Liver (tissue), 9 donors: ENCODE results near the gene SNRK. TPM values are rescaled to one million over a fixed set of nuclear protein-coding genes. Genes with fewer than 3 reads are reported as not detected.

Source experiments
- DNase-seq: peaks from one replicate; pipeline ENCODE4 v3.0.0-alpha.2; 2017; ENCODE audit warnings: low spot score
- H3K27ac ChIP-seq, 2 donors: one replicate each; pipeline ENCODE4 v1.7.0; 2013; ENCODE audit warnings: inconsistent platforms in 2 of 2, low read length in 2 of 2, control low read depth in 1 of 2, low read depth in 1 of 2, mild to moderate bottlenecking in 1 of 2
- H3K27me3 ChIP-seq, 4 donors: one replicate each; pipeline versions ENCODE4 v1.6.1 to v1.7.0; 2013; ENCODE audit warnings: low read length in 3 of 4, inconsistent platforms in 1 of 4, mild to moderate bottlenecking in 1 of 4, moderate library complexity in 1 of 4; ENCODE audit not compliant: control insufficient read depth in 4 of 4, insufficient read depth in 4 of 4
- H3K36me3 ChIP-seq, 4 donors: one replicate each; pipeline versions ENCODE4 v1.6.1 to v1.7.0; 2013; ENCODE audit warnings: low read length in 3 of 4, mild to moderate bottlenecking in 3 of 4, low read depth in 1 of 4, moderate library complexity in 1 of 4; ENCODE audit not compliant: control insufficient read depth in 4 of 4, insufficient read depth in 3 of 4
- H3K4me1 ChIP-seq, 4 donors: one replicate each; pipeline versions ENCODE4 v1.6.1 to v1.7.0; 2013; ENCODE audit warnings: low read length in 3 of 4, mild to moderate bottlenecking in 3 of 4, moderate library complexity in 1 of 4; ENCODE audit not compliant: control insufficient read depth in 4 of 4, insufficient read depth in 4 of 4
- H3K4me3 ChIP-seq, 3 donors: one replicate each; pipeline versions ENCODE4 v1.6.1 to v1.7.0; 2013; ENCODE audit warnings: low read length in 3 of 3, control low read depth in 1 of 3, low read depth in 1 of 3, mild to moderate bottlenecking in 1 of 3
- H3K9ac ChIP-seq, 2 donors: one replicate each; pipeline ENCODE4 v1.7.0; 2013; ENCODE audit warnings: low read length in 2 of 2, mild to moderate bottlenecking in 2 of 2, moderate library complexity in 2 of 2, control low read depth in 1 of 2, low read depth in 1 of 2
- H3K9me3 ChIP-seq, 4 donors: one replicate each; pipeline versions ENCODE4 v1.6.1 to v1.7.0; 2013; ENCODE audit warnings: low read length in 3 of 4; ENCODE audit not compliant: control insufficient read depth in 4 of 4
- EGR1 ChIP-seq, 2 donors: IDR thresholded peaks; 2 replicates each; pipeline ENCODE4 v1.6.1; 2016 to 2018; ENCODE audit warnings: antibody characterized with exemption in 2 of 2, low read depth in 2 of 2
- FOXA1 ChIP-seq: IDR thresholded peaks from 2 replicates; pipeline ENCODE4 v1.6.1; 2016; ENCODE audit warnings: antibody characterized with exemption
- FOXA2 ChIP-seq: IDR thresholded peaks from 2 replicates; pipeline ENCODE4 v1.6.1; 2016; ENCODE audit warnings: antibody characterized with exemption
- GABPA ChIP-seq, 2 donors: IDR thresholded peaks in 1 of 2; conservative IDR thresholded peaks in 1 of 2; 2 replicates each; pipeline ENCODE4 v1.6.1; 2016; ENCODE audit warnings: antibody characterized with exemption in 2 of 2, mild to moderate bottlenecking in 1 of 2, moderate library complexity in 1 of 2
- HNF4A ChIP-seq, 2 donors: conservative IDR thresholded peaks; 2 replicates each; pipeline ENCODE4 v1.6.1; 2016; ENCODE audit warnings: antibody characterized with exemption in 2 of 2, mild to moderate bottlenecking in 2 of 2
- HNF4G ChIP-seq: IDR thresholded peaks from 2 replicates; pipeline ENCODE4 v1.6.1; 2016; ENCODE audit warnings: antibody characterized with exemption
- NR2F2 ChIP-seq: IDR thresholded peaks from 2 replicates; pipeline ENCODE4 v1.6.1; 2016; ENCODE audit warnings: antibody characterized with exemption
- RAD21 ChIP-seq, 2 donors: IDR thresholded peaks; 2 replicates each; pipeline ENCODE4 v1.6.1; 2016; ENCODE audit warnings: antibody characterized with exemption in 2 of 2, mild to moderate bottlenecking in 2 of 2
- RXRA ChIP-seq, 2 donors: IDR thresholded peaks; 2 replicates each; pipeline ENCODE4 v1.6.1; 2017 to 2018; ENCODE audit warnings: antibody characterized with exemption in 2 of 2, mild to moderate bottlenecking in 1 of 2
- SP1 ChIP-seq: IDR thresholded peaks from 2 replicates; pipeline ENCODE4 v1.6.1; 2018; ENCODE audit warnings: antibody characterized with exemption, mild to moderate bottlenecking
- TAF1 ChIP-seq: conservative IDR thresholded peaks from 2 replicates; pipeline ENCODE4 v1.6.1; 2016; ENCODE audit warnings: antibody characterized with exemption, mild to moderate bottlenecking
- YY1 ChIP-seq: IDR thresholded peaks from 2 replicates; pipeline ENCODE4 v1.6.1; 2016; ENCODE audit warnings: antibody characterized with exemption, mild to moderate bottlenecking
- WGBS: extraction: QIAGEN DNeasy Blood & Tissue Kit; methylation state at CpG from one replicate; pipeline ENCODE4 v1.1.7; 2013; 5-methylcytosine and 5-hydroxymethylcytosine counted together
- polyA plus RNA-seq, 2 donors: library from polyadenylated mRNA; stranded (reverse) in 1 of 2; unstranded in 1 of 2; fragments of 200-250 nt in 1 of 2; fragments of >200 nt in 1 of 2; fragmentation: Nextera tagmentation in 1 of 2; extraction: Ambion mirVana in 1 of 2; gene quantifications; one replicate each; pipeline versions ENCODE4 v1.2.1 to v1.2.3, GENCODE V29; 2013 to 2015
- total RNA-seq, 2 donors: library from RNA; depleted of rRNA; stranded (reverse); fragments of >200 nt; gene quantifications; one replicate each; pipeline ENCODE4 v1.2.3, GENCODE V29; 2014
- TF ChIP-seq, protein P1 (sequence below): IDR thresholded peaks from 2 replicates; pipeline ENCODE4 v1.6.1; 2016; ENCODE audit warnings: antibody characterized with exemption
- TF ChIP-seq, protein P2 (sequence below): IDR thresholded peaks from 2 replicates; pipeline ENCODE4 v1.6.1; 2016; ENCODE audit warnings: antibody characterized with exemption
- TF ChIP-seq, protein P3 (sequence below): IDR thresholded peaks from 2 replicates; pipeline ENCODE4 v1.6.1; 2016; ENCODE audit warnings: antibody characterized with exemption
- donor health status: healthy.
- donor health status: healthy.
- donor health status: healthy.
- donor health status: healthy.
- donor health status: healthy.

The SNRK gene
- total and polyA plus RNA-seq, 4 donors = 5.8 to 28.5 (median 14.6) TPM

DNA sequence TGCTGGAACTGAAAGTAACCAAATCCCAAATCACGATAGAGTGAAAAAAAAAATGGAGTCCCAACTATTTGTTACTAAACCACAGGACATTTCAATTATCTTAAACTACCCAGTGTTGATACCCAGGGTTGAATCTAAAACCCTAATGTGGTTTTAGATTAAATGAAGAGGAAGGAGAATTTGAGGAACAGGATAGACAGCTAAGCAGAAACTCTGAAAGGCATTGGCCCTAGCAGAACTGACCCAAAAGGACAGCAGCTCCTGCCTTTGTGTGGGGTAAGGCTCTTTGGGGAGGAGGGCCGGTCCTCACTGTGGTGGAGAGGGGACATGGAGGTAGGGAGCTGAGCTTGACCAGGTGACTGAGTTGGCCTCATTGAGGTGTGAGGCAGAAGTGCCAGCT is 30.7 kb upstream of the SNRK start:
- no peak overlapping the region for H3K4me3 ChIP-seq
- TF ChIP-seq, protein P1, sequence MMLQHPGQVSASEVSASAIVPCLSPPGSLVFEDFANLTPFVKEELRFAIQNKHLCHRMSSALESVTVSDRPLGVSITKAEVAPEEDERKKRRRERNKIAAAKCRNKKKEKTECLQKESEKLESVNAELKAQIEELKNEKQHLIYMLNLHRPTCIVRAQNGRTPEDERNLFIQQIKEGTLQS = no peak
- TF ChIP-seq RAD21 (IDR thresholded peaks at IDR 0.05) (no peak), FOXA2 (no peak), FOXA1 (no peak), GABPA (IDR thresholded peaks at IDR 0.05 in 1 of 2, conservative IDR thresholded peaks at IDR 0.05 in 1 of 2) (no peak), NR2F2 (no peak)
- TF ChIP-seq, protein P2, sequence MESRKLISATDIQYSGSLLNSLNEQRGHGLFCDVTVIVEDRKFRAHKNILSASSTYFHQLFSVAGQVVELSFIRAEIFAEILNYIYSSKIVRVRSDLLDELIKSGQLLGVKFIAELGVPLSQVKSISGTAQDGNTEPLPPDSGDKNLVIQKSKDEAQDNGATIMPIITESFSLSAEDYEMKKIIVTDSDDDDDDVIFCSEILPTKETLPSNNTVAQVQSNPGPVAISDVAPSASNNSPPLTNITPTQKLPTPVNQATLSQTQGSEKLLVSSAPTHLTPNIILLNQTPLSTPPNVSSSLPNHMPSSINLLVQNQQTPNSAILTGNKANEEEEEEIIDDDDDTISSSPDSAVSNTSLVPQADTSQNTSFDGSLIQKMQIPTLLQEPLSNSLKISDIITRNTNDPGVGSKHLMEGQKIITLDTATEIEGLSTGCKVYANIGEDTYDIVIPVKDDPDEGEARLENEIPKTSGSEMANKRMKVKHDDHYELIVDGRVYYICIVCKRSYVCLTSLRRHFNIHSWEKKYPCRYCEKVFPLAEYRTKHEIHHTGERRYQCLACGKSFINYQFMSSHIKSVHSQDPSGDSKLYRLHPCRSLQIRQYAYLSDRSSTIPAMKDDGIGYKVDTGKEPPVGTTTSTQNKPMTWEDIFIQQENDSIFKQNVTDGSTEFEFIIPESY = no peak
- TF ChIP-seq, protein P3, sequence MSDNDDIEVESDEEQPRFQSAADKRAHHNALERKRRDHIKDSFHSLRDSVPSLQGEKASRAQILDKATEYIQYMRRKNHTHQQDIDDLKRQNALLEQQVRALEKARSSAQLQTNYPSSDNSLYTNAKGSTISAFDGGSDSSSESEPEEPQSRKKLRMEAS = no peak
- 85% methylated on average over 2 of the region's 2 CpGs for WGBS
- no peaks in the 10 kb centered on the region for H3K9me3 ChIP-seq
- DNase-seq = no peak
- no peaks in the 10 kb centered on the region for H3K27me3 ChIP-seq
- no peaks in the 10 kb centered on the region for H3K36me3 ChIP-seq
- H3K27ac ChIP-seq = no peak overlapping the region
- H3K9ac ChIP-seq = no peak overlapping the region
- H3K4me1 ChIP-seq = peaks cover 0 to 3% (median 0%) of the 10 kb centered on the region in 4 donors

DNA sequence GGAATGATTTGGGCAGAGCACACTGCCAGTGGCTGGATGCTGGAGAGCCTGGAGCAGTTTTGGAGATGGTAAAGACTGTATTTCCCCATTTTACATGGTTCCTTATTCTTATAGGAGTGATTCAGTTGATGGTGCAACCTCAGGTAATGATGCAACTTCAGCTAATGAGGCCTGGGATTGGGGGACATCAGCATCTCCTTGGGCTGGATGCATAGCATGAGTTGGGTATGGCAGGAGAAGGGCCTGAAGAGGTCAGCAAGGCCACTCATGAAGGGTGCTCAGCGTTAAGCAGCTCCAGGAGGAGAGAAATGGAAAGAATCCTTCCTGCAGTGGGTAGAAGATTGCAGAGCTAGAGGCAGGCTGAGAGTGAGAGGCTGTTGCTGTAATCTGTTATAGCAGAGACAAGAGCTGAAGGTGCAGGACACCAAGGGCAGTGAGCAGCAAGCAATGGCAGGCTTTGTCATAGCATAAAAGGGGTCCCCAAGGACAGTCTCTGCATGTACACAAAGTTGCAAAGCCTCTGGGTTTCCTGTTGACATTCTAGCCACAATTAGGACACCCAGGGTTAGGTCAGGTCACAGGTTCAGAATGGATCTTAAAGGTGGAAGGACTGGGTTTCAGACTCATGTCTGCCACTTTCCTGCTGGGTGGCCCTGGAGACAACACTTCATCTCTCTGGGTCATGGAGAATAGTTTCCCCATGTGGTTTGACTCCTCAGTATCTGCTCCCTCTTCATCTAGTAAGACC is 29.5 kb upstream of the SNRK start:
- Histone ChIP-seq H3K27me3 (no peaks in the 10 kb centered on the region), H3K4me1 (peaks cover 0 to 3% (median 0%) of the 10 kb centered on the region in 4 donors), H3K9ac (no peak overlapping the region), H3K27ac (no peak overlapping the region), H3K36me3 (no peaks in the 10 kb centered on the region), H3K9me3 (no peaks in the 10 kb centered on the region), H3K4me3 (no peak overlapping the region)
- WGBS = 85% methylated on average over 1 of the region's 1 CpG
- TF ChIP-seq EGR1 (IDR thresholded peaks at IDR 0.05; ENCODE audit: low read depth in 2 of 2) (no peak), HNF4G (no peak), GABPA (IDR thresholded peaks at IDR 0.05 in 1 of 2, conservative IDR thresholded peaks at IDR 0.05 in 1 of 2) (no peak), YY1 (no peak), RXRA (IDR thresholded peaks at IDR 0.05) (no peak), SP1 (no peak), RAD21 (IDR thresholded peaks at IDR 0.05) (no peak), HNF4A (conservative IDR thresholded peaks at IDR 0.05) (no peak), TAF1 (no peak), FOXA2 (no peak), NR2F2 (no peak)
- TF ChIP-seq, protein P3 = no peak
- TF ChIP-seq, protein P2 = no peak
- DNase-seq = no peak
